Stimulated activated CD8-positive, alpha-beta memory T cell treated with anti-CD3 and anti-CD28 coated beads, Interleukin-7, amount 100 ng/mL, for 48 hours (primary cell): ENCODE results near the gene OLFM4.

Source experiments
- DNase-seq, 2 donors: peaks; one replicate each; pipeline ENCODE4 v3.0.0-alpha.2; 2020; ENCODE audit warnings: low read depth in 1 of 2; ENCODE audit errors: extremely low read depth in 1 of 2

OLFM4 gene, protein sequence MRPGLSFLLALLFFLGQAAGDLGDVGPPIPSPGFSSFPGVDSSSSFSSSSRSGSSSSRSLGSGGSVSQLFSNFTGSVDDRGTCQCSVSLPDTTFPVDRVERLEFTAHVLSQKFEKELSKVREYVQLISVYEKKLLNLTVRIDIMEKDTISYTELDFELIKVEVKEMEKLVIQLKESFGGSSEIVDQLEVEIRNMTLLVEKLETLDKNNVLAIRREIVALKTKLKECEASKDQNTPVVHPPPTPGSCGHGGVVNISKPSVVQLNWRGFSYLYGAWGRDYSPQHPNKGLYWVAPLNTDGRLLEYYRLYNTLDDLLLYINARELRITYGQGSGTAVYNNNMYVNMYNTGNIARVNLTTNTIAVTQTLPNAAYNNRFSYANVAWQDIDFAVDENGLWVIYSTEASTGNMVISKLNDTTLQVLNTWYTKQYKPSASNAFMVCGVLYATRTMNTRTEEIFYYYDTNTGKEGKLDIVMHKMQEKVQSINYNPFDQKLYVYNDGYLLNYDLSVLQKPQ

DNA sequence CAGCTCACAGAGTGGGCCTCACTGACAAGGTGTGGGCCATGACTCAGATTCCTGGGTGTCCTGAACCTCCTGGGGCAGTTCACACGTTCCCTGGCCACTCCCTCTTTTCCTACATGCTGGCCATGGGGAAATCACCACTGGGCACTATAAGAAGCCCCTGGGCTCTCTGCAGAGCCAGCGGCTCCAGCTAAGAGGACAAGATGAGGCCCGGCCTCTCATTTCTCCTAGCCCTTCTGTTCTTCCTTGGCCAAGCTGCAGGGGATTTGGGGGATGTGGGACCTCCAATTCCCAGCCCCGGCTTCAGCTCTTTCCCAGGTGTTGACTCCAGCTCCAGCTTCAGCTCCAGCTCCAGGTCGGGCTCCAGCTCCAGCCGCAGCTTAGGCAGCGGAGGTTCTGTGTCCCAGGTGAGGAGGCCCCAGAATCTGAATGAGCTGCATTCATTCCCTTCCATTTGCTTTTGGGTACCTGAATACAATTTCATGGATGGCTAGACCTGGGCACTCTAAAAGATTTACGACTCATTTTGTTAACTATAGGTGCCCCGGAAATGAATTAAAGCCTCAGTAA is at the start of gene OLFM4:
Gene OLFM4 (plus strand): TSS at position 177 of the 567 bp plus-strand sequence. CDS start 24 bp downstream, at position 201.
- no peak for DNase-seq

DNA sequence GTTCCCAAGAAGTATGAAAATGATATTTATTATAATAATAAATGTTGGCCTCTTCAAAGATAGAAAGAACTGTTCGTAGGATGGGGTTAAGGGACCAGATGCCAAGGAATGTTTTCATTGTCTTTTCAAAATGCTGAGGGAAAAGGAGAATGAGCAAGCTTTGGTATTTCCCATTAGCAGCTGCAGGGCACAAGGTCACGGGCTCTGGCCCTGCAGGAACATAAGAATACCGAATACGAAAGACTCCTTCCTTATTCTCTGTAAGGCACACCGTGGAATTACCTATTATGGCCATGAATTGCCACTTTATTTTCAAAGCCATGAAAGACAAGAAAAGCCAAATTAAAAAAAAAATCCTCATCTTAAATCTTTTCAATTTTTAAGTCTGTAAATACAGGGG is 49.6 kb upstream of the OLFM4 start:
- DNase-seq: no peak

DNA sequence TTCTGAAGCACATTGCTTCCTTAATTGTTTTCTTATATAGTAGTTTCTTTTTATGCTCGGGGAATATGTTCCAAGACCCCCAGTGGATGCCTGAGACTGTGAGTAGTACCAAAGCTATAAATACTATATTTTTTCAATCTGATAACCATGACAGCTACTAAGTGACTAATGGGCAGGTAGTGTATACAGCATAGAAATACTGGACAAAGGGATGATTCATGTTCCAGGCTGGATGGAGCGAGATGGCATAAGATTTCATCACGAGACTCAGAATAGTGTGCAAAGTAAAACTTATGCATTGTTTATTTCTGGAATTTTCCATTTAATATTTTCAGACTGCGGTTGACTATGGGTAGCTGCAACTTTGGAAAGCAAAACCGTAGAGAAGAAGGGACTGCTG is 47.9 kb upstream of the OLFM4 start:
- no peak for DNase-seq

DNA sequence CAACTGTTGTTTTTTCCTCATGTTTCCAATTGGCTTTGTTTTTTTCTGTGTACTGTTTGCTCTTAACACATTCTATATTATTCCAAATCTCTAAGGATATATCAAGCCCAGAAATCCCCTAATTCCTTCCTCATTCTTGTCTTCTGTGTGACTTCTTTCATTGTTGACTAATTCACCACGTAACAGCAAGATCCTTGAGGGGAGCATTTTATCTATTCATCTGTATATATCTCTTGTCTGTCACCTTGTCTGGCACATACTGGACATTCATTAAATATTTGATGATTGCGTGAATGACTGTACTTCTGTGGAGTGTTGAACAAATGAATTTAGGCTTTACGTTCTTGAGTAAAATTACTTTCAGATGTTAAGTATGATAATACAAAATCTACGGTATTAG is 44.8 kb upstream of the OLFM4 start:
- no peak for DNase-seq

DNA sequence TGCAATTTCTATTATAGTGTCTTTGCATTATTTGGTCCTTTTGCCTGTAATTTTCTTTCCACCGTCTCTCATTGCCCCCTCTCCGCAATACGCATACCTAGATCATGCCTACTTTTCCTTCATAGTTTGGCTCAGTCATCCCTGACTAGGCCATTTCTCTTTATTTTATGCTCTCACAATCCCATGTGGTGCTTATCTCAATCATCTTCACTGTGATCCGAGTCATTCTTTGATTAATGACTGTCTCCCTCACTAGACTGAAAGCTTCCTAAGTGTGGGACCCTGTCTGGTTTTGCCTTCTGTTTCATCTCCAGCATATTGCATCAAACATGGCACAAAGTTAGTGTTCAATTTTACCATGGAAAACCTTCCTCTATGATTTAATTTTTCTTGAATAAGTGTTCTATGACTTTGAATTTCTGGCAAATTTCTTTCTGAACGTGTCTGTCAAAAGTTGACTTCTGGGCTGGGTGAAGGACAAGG is 43.7 kb upstream of the OLFM4 start:
- DNase-seq: no peak

DNA sequence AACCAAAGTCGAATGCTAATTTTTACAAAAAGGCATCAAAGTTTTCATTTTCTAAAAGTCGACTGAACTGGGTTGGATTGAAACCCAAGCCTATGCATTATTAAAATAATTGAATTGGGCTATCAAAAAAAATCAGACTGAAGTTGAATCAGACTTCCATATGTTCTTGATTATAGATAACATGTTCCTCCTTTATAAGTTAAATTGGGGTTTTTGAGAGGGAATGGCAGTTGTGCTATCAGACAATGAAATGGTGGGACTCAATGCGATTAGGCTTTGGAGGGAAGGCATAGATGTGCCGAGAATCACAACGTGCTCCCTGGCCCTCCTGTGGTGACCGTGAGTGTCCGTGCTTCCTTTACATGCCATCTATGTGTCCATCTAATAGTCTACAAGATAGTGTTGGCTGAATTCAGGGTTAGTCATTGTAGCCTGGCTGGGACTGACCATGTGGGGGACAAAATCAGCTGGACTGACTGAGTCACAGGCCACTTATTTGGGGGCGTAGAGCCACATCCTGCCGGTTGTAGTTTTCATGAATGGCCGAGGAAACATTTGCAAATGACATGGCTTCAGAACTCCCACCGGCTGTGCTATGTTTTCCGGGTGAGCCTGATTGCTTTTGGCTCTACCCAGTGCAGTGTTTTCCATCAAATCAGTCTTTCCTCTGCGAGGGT is 37.1 kb upstream of the OLFM4 start:
- DNase-seq: no peak

DNA sequence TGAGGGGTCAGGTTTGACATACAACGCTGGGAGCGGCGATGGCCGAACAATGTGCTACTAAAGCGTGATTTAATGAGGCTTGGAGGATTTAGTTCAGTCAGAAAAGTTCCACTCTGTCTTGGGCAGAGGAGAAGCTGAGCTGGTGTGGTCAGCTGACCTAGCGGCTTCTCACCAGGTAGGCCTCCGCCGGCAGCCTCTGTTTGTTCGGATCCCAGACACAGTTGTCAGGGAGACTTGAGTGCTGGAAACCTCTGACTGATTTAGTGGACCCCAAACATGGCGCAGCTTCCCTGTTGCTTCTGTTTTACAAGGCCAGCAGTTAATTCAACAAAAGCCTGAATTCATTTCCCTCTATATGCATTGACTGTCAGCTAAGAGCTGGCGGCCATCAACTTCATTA is 36.5 kb upstream of the OLFM4 start:
- no peak for DNase-seq

DNA sequence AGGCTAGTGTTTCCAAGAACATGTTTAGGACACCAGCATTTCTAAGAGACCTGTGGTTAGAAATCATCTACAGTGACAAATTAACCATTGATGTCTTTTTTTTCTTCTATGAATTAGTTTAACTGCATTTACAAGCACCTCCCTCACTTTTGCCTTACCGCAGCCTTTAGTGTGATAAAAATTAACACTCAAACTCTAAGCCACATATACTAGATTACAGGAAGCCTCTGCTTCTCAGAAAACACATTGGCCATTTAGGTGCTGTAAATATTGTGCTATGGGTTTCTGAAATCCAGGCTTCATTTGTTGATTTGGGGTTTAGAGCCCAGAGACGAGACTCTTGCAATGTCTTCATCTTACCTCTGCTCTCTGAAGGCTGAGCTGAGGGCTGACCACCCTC is 34.6 kb upstream of the OLFM4 start:
- DNase-seq: no peak

DNA sequence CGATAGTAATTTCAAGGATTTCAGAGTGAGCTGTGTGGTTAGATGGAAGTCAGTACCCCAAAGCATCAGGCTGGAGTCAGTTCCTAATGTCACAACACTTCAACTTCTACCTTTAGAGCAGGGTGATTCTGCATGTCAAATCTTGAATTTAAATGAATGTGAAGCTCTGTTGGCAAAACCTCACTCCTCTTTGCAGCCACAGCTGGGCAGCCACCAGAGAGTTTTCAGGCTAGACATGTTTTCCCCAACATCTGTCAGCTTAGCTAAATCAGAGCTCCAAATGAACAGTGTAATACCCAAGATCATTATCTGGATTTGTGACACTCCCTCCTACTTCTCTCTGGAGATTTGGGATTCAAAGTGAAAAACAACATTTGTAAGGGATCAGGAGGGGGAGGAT is 33.7 kb upstream of the OLFM4 start:
- DNase-seq: no peak

DNA sequence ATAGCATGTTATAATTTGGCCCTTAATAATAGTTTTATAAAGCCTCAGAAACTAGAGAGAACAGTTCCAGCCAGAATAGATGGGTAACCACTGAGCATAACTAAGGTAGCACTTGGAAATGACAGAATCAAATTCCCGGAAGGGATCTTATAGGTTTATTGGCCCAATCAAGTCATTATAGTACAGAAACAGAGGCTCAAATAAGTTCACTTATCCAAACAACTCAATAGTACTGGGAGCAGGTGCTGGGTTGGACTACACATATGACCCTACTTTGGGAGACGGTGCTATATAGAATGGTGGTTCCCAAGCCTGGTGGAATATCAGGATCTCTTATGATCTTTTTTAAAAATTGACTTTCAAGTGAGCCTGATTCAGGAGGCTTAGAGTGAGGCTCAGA is 32.7 kb upstream of the OLFM4 start:
- DNase-seq: no peak

DNA sequence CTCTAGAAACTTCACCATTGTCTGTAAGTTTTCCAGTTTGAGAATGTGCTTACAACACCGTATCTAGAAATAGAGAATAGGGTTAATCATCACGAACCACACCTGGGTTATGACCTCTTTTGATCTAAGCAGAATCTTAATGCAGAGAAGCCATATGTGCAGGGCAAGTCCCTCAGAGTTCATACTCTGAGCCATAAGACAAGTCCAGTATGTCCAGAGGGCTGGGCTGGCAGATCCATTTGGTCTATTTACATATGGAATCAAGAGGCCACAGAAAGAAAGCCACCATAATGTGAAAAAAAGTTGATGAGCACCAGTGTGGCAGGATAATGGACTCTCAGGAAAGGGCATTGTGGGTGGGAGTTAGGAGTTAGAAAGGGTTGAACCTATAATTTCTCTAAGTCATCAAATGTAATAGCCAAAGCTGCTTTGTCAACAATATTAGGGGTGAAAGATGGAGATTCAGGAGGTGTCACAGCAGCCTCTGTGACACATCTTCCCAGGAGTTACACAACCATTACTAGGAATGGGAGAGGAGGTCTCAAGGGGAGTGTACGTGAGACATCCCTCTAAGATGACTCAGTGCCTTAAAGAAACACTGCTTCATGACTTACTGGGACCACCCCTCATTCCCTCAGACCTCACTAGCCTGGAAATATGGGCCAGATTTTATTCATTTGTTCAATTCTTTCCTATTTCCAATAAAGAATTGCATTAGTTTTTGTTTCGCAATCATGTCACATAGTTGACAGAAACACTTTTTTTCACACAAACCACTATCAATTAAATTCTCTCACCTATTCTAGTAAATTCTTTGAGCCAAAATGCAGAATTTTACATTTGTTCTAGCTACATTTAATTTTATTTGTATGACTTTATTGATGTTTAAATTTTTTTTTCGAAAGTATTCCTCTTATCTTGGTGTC is 30.4 kb upstream of the OLFM4 start:
- no peak for DNase-seq

DNA sequence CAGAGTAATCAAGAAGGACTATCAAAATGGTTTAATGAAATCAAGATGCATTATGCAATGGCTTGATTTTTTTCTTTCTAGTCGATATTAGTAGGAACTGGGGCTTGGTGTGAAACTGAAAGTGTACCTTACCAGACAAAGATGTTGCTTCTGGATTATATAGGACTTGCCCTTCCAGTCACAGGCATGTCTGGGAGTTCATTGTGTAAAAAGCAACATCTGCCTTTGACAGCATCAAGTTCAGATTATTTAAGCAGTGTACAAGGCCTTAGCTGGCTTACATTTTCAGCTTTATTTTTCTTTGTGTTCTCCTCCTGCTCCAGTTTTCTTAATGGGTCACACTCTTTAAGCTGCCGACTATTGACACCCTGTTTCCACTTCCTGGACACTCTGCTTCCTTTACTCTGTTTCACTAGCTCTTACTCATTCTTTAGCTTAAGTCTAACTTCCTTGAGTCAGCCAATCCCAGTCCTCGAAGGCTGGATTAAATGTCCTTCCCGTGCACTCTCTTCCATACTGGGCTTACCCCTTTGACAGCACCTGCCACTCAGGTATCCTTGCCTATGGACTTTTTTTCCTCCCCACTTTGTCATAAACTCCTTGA is 29.4 kb upstream of the OLFM4 start:
- DNase-seq: no peak

DNA sequence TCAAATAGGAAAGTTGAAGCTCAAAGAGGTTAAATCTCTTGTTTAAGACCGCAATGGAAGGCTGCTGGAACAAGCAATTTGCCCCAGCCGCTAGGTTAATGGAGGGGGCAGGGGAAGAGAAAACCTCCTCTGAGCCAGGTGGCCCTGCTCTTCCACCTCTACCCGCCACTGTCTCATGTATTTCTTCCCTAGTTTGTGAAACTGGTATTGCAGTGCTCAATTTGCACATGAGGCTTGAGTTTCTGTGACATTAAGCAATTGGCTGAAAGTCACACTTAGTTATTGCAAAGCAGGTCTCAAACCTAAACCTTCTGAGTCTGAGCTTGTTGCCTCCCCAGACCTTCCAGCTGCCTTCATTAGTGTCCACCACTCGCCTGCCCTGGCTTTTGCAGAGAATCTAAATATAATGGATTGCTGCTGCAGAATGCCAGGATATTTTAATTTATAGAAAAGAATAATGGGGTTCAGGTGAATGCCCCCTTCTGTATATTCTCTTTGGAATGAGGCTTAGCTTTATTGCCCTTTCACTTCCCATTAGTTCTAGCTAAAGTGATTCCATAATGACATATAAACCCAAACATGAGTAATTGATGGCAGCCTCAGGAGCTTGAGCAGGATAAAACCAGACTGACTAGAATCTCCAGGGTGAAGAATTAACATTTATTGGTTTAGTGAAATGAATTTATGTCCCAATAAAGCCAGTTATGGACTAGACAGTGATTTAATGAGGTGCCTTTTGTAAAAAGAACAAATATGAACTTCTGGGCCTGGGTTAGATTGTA is 27.0 kb upstream of the OLFM4 start:
- DNase-seq: no peak

DNA sequence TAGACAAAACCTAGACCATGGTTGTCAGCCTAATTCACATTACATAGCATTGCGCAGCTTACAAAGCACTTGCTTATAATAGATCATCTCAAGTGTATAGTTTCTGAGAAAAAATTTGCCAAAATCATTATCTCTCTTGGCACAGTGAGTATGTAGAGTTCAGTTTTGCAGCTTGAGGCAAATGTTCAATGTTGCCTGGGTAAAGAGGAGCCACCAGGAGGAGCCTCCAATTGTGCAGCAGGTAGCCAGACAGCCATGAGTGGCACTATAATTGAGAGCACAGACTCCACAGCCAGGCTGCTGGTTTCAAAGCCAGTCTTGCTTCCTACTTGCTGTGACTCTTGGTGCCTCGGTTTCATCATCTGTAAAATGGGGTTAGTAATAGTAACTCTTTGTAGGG is 24.0 kb upstream of the OLFM4 start:
- DNase-seq: no peak

DNA sequence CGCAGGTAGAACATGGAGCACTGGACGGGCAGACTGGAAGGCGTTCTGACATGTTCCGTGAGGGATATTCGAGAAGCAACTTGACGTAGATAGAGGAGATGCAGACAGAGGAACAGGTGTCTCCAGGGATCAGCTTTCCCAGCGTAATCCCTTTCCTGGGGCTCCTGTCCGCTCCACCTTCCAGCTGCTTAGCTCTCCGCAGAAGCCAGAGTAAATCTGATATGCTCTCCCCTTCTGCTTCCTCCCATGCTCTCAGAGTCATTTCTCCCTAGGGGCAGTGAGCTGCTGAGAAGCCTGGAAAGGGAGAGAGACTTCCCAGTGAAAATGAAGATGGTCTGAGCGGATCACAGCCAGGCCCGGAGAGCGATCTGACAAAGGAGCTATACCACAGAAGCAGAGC is 23.0 kb upstream of the OLFM4 start:
- no peak for DNase-seq

DNA sequence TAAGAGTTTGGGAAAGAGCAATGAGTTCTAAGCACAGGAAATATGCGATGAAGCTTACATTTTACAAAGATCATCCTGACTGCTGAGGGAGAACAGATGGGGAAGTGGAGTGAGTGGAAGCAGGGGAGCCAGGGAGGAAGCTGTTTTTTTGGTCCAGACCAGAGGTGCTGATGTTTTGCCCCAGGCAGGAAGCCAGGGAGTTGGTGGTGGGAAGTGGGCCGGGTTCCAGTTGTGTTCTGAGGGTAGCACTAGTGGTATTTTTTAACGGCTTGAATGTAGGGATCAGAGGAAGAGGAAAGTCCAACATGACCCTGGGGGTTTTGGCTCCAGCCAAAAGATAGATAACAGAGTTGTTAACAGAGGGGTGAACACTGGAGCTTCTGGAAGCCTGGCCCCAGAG is 20.7 kb upstream of the OLFM4 start:
- DNase-seq: no peak

DNA sequence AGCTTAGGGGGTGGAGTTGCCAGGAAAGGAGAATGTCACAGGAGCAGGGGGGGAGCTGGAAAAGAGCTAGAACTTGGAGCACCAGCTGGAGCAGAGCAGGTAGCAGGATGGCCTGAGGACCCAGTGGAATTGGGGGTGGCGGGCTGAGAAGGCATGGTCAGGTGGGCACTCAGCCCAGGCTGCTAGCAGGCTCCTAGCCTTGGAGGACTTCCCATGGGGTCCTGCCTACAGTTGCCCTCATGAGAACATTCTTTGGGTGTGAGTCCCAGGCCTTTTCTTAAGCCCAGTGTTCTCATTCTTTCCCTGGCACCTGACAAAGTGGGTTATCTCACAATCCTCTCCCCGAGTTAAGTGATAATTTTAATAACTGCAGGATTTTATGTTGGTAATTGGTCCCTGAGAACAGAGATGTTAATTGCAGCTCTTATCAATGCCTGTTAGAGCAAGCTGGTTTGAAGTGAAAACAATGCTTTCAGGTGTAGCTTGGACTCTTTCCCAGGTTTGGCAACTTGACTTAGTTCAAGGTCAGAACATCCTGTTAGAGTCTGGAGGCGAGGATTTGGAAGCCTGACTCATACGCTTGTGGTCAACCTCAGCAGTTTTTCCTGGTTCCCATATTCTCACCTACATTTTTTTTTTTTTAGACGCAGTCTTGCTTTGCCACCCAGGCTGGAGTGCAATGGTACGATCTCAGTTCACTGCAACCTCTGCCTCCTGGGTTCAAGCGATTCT is 18.1 kb upstream of the OLFM4 start:
- no peak for DNase-seq

DNA sequence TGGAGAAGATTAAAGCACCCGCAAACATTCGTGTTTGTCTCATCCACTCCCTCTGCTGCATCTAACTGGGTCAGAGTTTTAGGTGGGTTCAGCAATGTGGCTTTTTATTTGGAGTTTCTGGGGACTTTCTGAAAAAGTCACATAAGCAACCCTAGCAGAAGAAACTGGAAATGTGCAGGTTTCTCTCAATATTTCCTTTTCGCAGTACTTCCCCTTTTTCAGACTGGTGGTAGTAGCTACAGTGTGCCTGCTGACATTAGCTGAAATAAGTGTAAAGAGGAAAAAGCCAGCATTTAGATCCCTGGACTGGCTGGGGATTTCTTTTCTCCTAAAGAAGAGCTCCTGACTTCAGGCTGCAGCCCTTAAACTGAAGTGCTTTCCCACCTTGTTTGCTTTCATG is 15.9 kb upstream of the OLFM4 start:
- no peak for DNase-seq

DNA sequence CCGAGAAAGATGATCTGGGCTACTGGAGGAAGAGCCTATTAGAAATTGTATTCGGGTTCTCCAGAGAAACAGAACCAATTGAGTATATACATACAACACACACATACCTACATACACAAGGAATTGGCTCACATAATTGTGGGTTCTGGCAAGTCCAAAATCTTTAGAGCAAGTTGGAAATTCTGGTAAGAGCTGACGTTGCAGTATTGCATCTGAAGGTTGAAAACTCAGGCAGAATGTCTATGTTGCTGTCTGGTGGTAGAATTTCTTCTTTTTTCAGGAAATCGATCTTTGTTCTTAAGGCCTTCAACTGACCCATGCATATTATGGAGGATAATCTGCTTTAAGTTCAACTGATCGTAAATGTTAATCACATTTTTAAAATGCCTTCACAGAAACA is 15.5 kb upstream of the OLFM4 start:
- DNase-seq: no peak
